Right lobe of liver (tissue), 4 donors: Measurements from ENCODE around the gene SLC2A11.

ENCODE experiments used
- POLR2A ChIP-seq: fragments of 450-650 bp; IDR thresholded peaks from one replicate; pipeline ENCODE4 v1.6.1; 2017; ENCODE audit warnings: antibody characterized with exemption, mild to moderate bottlenecking
- TF ChIP-seq, protein P1 (sequence below), 4 donors: fragments of 200-600 bp in 3 of 4; fragments of 450-650 bp in 1 of 4; IDR thresholded peaks; one replicate each; pipeline versions ENCODE4 v1.5.1 to v1.8.0; 2016 to 2022; ENCODE audit warnings: antibody characterized with exemption in 4 of 4, mild to moderate bottlenecking in 2 of 4
- donor health status: DM: no; HTN: no; CAD: no.
- donor health status: DM: no; HTN: no; CAD: no.
- donor health status: DM: no; HTN: yes; CAD: no.

DNA sequence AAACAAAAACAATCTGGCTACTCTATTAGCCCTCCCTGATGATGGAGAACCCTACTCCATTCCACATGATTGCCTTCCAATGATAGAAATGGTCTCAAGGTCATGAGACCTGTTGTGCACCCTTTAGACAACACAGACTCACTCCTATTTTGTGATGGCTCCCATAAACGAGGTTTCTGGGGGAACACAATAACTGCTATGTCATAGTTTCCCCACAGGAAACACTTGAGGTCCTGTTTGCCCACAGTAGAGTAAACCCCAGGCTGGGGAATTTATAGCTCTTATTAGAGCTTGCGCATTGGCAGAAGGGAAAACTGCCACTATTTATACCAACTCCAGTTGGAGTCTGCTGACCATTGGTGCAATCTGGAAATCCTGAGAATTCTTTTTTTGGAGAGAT, 65.2 kb downstream of the SLC2A11 start:
- no peak for TF ChIP-seq POLR2A
- TF ChIP-seq, protein P1, sequence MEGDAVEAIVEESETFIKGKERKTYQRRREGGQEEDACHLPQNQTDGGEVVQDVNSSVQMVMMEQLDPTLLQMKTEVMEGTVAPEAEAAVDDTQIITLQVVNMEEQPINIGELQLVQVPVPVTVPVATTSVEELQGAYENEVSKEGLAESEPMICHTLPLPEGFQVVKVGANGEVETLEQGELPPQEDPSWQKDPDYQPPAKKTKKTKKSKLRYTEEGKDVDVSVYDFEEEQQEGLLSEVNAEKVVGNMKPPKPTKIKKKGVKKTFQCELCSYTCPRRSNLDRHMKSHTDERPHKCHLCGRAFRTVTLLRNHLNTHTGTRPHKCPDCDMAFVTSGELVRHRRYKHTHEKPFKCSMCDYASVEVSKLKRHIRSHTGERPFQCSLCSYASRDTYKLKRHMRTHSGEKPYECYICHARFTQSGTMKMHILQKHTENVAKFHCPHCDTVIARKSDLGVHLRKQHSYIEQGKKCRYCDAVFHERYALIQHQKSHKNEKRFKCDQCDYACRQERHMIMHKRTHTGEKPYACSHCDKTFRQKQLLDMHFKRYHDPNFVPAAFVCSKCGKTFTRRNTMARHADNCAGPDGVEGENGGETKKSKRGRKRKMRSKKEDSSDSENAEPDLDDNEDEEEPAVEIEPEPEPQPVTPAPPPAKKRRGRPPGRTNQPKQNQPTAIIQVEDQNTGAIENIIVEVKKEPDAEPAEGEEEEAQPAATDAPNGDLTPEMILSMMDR (IDR thresholded peaks at IDR 0.05) = no peak
